Thyroid gland (tissue), 4 donors: ENCODE measurements around the gene RPL41. TPM values are rescaled to one million over a fixed set of nuclear protein-coding genes. Genes with fewer than 3 reads are reported as not detected.
A peak's percentile ranks its signal among the peaks of the same experiment; 100 is the strongest.

Experiments used
- DNase-seq, 2 donors: peaks; one replicate each; pipeline ENCODE4 v3.0.0-alpha.2; 2019
- H3K27ac ChIP-seq, 3 donors: fragments of 200-600 bp; sonication (generic); 1 replicate in 2 of 3; 2 replicates in 1 of 3; pipeline ENCODE4 v1.5.1; 2016 to 2019; ENCODE audit warnings: mild to moderate bottlenecking in 1 of 3, moderate library complexity in 1 of 3
- H3K27me3 ChIP-seq: fragments of 200-600 bp; sonication (generic); one replicate; pipeline ENCODE4 v1.5.1; 2019
- H3K36me3 ChIP-seq, 2 donors: fragments of 200-600 bp; sonication (generic); one replicate each; pipeline ENCODE4 v1.5.1; 2016 to 2019
- H3K4me1 ChIP-seq, 2 donors: fragments of 200-600 bp; sonication (generic); one replicate each; pipeline ENCODE4 v1.5.1; 2017 to 2019
- H3K4me3 ChIP-seq, 3 donors: fragments of 200-600 bp; sonication (generic); replicated peaks in 1 of 3; 1 replicate in 2 of 3; 2 replicates in 1 of 3; pipeline ENCODE4 v1.5.1; 2016; ENCODE audit warnings: mild to moderate bottlenecking in 1 of 3
- H3K9me3 ChIP-seq: fragments of 200-600 bp; sonication (generic); one replicate; pipeline ENCODE4 v1.5.1; 2017
- POLR2A ChIP-seq, 2 donors: fragments of 450-650 bp; IDR thresholded peaks; one replicate each; pipeline ENCODE4 v1.6.1; 2017; ENCODE audit warnings: antibody characterized with exemption in 2 of 2, mild to moderate bottlenecking in 2 of 2, moderate library complexity in 1 of 2
- WGBS, 2 donors: methylation state at CpG; one replicate each; pipeline ENCODE4 v1.1.5; 2017; 5-methylcytosine and 5-hydroxymethylcytosine counted together
- intact Hi-C: fragments of 100-400 bp; cut with DNase I; formaldehyde crosslinking; loops from one replicate; pipeline ENCODE4 v1.15.1; 2023
- total RNA-seq, 4 donors: library from RNA; depleted of rRNA; stranded (reverse); fragments of >200 nt; gene quantifications; one replicate each; pipeline ENCODE4 v1.2.3, GENCODE V29; 2016
- TF ChIP-seq, protein P1 (sequence below), 6 experiments: fragments of 200-600 bp in 3 of 6; fragments of 450-650 bp in 3 of 6; sonication (generic) in 3 of 6; IDR thresholded peaks; one replicate each; pipeline ENCODE4 v1.5.1; 2016 to 2019; ENCODE audit warnings: antibody characterized with exemption in 6 of 6, mild to moderate bottlenecking in 2 of 6, inconsistent platforms in 1 of 6, moderate library complexity in 1 of 6

RPL41 gene
- total RNA-seq, 4 donors from 2014 or later = 1,344 to 2,817 (median 2,330) TPM

DNA sequence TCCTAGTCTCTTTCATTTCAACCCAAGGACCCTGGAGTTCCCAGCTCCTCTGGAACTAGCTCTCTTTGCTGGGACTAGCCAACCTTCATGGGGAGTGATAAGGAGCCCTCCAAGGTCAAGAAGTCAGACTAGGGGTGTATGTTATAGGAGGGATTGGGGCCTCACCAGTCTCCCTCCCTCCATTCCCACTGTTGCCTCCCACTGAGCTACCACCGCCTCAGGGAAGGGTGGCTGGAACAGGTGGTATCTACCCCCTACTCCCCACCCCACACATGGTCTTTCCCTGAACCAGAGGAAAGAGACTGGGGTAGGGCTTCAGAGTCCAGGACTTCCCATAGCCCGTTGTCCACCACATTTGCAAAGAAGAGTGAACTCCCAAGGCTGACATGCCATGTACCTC is 34.1 kb upstream of the RPL41 start:
- H3K27me3 ChIP-seq = no peaks in the 10 kb centered on the region
- no peaks in the 10 kb centered on the region for H3K9me3 ChIP-seq
- no peaks in the 10 kb centered on the region for H3K36me3 ChIP-seq
- peaks cover 8 to 26% of the 10 kb centered on the region in 2 donors for H3K4me1 ChIP-seq
- no peak for DNase-seq
- TF ChIP-seq POLR2A (IDR thresholded peaks at IDR 0.05) = no peak
- TF ChIP-seq, protein P1, sequence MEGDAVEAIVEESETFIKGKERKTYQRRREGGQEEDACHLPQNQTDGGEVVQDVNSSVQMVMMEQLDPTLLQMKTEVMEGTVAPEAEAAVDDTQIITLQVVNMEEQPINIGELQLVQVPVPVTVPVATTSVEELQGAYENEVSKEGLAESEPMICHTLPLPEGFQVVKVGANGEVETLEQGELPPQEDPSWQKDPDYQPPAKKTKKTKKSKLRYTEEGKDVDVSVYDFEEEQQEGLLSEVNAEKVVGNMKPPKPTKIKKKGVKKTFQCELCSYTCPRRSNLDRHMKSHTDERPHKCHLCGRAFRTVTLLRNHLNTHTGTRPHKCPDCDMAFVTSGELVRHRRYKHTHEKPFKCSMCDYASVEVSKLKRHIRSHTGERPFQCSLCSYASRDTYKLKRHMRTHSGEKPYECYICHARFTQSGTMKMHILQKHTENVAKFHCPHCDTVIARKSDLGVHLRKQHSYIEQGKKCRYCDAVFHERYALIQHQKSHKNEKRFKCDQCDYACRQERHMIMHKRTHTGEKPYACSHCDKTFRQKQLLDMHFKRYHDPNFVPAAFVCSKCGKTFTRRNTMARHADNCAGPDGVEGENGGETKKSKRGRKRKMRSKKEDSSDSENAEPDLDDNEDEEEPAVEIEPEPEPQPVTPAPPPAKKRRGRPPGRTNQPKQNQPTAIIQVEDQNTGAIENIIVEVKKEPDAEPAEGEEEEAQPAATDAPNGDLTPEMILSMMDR (IDR thresholded peaks at IDR 0.05) = no peak
- no peak overlapping the region for H3K27ac ChIP-seq
- H3K4me3 ChIP-seq = no peak overlapping the region
- intact Hi-C loops = no loop called here
- WGBS, 2 donors = 95 to 97% methylated on average over 2 of the region's 2 CpGs

DNA sequence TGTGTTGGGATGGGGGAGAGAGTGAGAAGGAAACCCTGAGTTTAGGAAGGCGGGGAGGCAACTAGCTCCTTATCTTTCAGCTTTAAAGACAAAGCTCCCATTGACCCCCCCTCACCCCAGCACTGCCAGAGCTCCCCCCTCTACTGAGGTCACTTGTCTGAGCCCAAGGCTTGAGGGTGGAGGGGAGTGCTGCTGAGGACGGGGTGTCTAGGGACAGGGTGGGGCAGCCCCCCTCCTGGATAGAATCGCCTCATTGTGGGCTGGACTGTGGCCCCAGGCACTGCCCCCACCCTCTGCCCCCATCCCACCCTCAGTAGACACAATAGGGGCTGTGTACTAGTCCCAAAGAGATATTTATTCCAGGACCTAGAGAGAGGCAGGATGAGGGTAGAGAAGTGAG is 33.5 kb upstream of the RPL41 start:
- WGBS, 2 donors = 70 to 76% methylated on average over 2 to 3 of the region's 3 CpGs
- no peaks in the 10 kb centered on the region for H3K27me3 ChIP-seq
- DNase-seq = no peak
- intact Hi-C loops = no loop called here
- H3K27ac ChIP-seq = no peak overlapping the region
- peaks cover 8 to 30% of the 10 kb centered on the region in 2 donors for H3K4me1 ChIP-seq
- H3K4me3 ChIP-seq = no peak overlapping the region
- TF ChIP-seq POLR2A (IDR thresholded peaks at IDR 0.05) = no peak
- TF ChIP-seq, protein P1 (IDR thresholded peaks at IDR 0.05) = no peak
- H3K9me3 ChIP-seq = no peaks in the 10 kb centered on the region
- H3K36me3 ChIP-seq = no peaks in the 10 kb centered on the region

DNA sequence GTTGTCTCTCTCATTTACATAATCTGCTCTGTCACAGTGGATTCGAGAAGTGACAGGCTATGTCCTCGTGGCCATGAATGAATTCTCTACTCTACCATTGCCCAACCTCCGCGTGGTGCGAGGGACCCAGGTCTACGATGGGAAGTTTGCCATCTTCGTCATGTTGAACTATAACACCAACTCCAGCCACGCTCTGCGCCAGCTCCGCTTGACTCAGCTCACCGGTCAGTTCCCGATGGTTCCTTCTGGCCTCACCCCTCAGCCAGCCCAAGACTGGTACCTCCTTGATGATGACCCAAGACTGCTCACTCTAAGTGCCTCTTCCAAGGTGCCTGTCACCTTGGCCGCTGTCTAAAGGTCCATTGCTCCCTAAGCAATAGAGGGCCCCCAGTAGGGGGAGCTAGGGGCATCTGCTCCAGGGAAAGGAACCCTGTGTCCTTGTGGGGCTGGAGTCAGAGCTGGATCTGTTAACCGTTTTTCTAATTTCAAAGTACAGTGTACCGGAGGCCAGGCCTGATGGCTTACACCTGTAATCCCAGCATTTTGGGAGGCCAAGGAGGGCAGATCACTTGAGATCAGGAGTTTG is 31.4 kb upstream of the RPL41 start:
- Histone ChIP-seq H3K9me3 (no peaks in the 10 kb centered on the region), H3K27ac (no peak overlapping the region), H3K4me3 (no peak overlapping the region), H3K4me1 (peaks cover 6 to 30% of the 10 kb centered on the region in 2 donors), H3K36me3 (no peaks in the 10 kb centered on the region), H3K27me3 (no peaks in the 10 kb centered on the region)
- 89 to 95% methylated on average over 15 of the region's 15 CpGs for WGBS, 2 donors
- TF ChIP-seq, protein P1 (IDR thresholded peaks at IDR 0.05) = peak in 1 of 6 experiments; percentile 8
- TF ChIP-seq POLR2A (IDR thresholded peaks at IDR 0.05) = no peak
- no peak for DNase-seq
- intact Hi-C loops = no loop called here

DNA sequence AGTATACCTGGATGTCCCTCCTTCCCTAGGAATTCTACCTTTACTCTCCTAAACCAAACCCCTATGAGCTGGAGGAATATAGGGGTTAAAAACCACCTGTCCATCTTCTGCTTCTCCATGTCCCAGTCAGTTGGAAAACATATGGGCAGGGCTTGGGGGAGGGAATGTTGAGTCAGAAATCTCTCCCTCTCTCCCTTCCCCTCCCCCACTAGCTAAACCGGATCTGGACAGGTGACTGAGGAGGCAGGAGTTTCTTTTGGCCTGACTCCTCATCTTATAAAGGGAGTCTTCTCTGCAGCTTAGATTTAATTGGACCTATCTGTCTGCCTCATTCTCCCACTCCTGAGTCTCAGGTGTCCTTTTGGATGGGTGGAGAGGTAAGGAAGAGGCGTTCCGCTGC is 30.3 kb upstream of the RPL41 start:
- Histone ChIP-seq H3K4me1 (peaks cover 6 to 22% of the 10 kb centered on the region in 2 donors), H3K9me3 (no peaks in the 10 kb centered on the region), H3K36me3 (no peaks in the 10 kb centered on the region), H3K27ac (no peak overlapping the region), H3K4me3 (no peak overlapping the region), H3K27me3 (no peaks in the 10 kb centered on the region)
- 65 to 85% methylated on average over 3 of the region's 3 CpGs for WGBS, 2 donors
- intact Hi-C loops = no loop called here
- TF ChIP-seq, protein P1 (IDR thresholded peaks at IDR 0.05) = no peak
- no peak for TF ChIP-seq POLR2A (IDR thresholded peaks at IDR 0.05)
- peak; percentile 37 to 57 for DNase-seq

DNA sequence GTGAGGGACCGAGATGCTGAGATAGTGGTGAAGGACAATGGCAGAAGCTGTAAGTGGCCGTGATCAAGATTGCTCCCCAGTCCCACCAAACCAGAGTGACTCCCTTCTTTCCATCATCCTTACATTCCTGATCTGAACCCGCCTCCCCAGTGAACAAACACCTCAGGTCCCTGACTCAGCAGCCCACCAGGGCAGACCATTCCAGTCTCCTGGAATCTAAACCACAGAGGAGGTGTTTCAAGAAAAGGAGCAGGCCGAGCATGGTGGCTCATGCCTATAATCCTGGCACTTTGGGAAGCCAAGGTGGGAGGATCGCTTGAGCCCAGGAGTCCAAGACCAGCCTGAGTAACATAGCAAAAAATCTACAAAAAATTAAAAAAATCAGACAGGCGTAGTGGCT is 29.8 kb upstream of the RPL41 start:
- no peak for DNase-seq
- no peak overlapping the region for H3K4me3 ChIP-seq
- 86 to 89% methylated on average over 6 of the region's 6 CpGs for WGBS, 2 donors
- no peaks in the 10 kb centered on the region for H3K27me3 ChIP-seq
- no peak for TF ChIP-seq POLR2A (IDR thresholded peaks at IDR 0.05)
- TF ChIP-seq, protein P1 (IDR thresholded peaks at IDR 0.05) = no peak
- peaks cover 6 to 18% of the 10 kb centered on the region in 2 donors for H3K4me1 ChIP-seq
- H3K9me3 ChIP-seq = no peaks in the 10 kb centered on the region
- intact Hi-C loops = no loop called here
- H3K36me3 ChIP-seq = no peaks in the 10 kb centered on the region
- peak overlapping the region in 1 of 3 donors; percentile 24 for H3K27ac ChIP-seq
